OCI-LY3 (cell line): ENCODE results near the gene HYCC2.
"Not testable (repeated sequence)": the region's sequence is repeated elsewhere in the genome, so short reads cannot be mapped to it uniquely, and the experiment has no call there.

Source experiments
- H2AFZ ChIP-seq: fragments of 200-600, 300-600 bp; shearing (Covaris generic); 2 replicates; pipeline ENCODE4 v1.6.0; 2014; ENCODE audit warnings: antibody characterized with exemption, low read depth, low read length
- H3K27ac ChIP-seq: fragments of 200-600, 300-600 bp; sonication (generic); 2 replicates; pipeline ENCODE4 v1.5.1; 2014; ENCODE audit warnings: mild to moderate bottlenecking, low read length, moderate library complexity, mixed read lengths
- H3K27me3 ChIP-seq: fragments of 200-600, 300-600 bp; sonication (generic); 2 replicates; pipeline ENCODE4 v1.6.1; 2014; ENCODE audit warnings: low read depth, low read length, mixed read lengths
- H3K36me3 ChIP-seq: fragments of 200-600, 300-600 bp; sonication (generic); replicated peaks from 2 replicates; pipeline ENCODE3; 2014; ENCODE audit warnings: low read depth, low read length, mixed read lengths
- H3K4me1 ChIP-seq: fragments of 300-600, 200-600 bp; sonication (generic); 2 replicates; pipeline ENCODE4 v1.6.1; 2014; ENCODE audit warnings: low read length, mixed read lengths
- H3K4me2 ChIP-seq: fragments of 200-600, 300-600 bp; sonication (generic); 2 replicates; pipeline ENCODE4 v1.6.1; 2014; ENCODE audit warnings: low read length, mixed read lengths
- H3K4me3 ChIP-seq: fragments of 300-600, 200-600 bp; sonication (generic); 2 replicates; pipeline ENCODE4 v1.5.1; 2014; ENCODE audit warnings: antibody characterized with exemption, mild to moderate bottlenecking, low read length, moderate library complexity
- H3K79me2 ChIP-seq: fragments of 300-600, 200-600 bp; shearing (Covaris generic); 2 replicates; pipeline ENCODE4 v1.6.1; 2014; ENCODE audit warnings: mild to moderate bottlenecking, low read length, mixed read lengths
- H3K9ac ChIP-seq: fragments of 300-600, 200-600 bp; shearing (Covaris generic); 2 replicates; pipeline ENCODE4 v1.6.0; 2014; ENCODE audit warnings: mild to moderate bottlenecking, low read length, moderate library complexity
- H3K9me3 ChIP-seq: fragments of 200-600, 300-600 bp; shearing (Covaris generic); 2 replicates; pipeline ENCODE4 v1.6.1; 2014; ENCODE audit warnings: low read length, mixed read lengths; ENCODE audit not compliant: insufficient read depth
- H4K20me1 ChIP-seq: fragments of 200-600, 300-600 bp; sonication (generic); 2 replicates; pipeline ENCODE4 v1.6.1; 2016; ENCODE audit warnings: low read length, mixed read lengths; ENCODE audit not compliant: insufficient read depth
- EZH2phosphoT487 ChIP-seq: fragments of 200-600 bp; shearing (Covaris generic); IDR thresholded peaks from 2 replicates; pipeline ENCODE4 v1.6.1; 2018; ENCODE audit warnings: antibody characterized with exemption, mixed run types, low read depth
- TF ChIP-seq, protein P1 (sequence below): fragments of 200-600, 300-600 bp; sonication (generic); IDR thresholded peaks from 2 replicates; pipeline ENCODE4 v1.5.1; 2014; ENCODE audit warnings: antibody characterized with exemption, low read length, low read depth

The HYCC2 gene

DNA sequence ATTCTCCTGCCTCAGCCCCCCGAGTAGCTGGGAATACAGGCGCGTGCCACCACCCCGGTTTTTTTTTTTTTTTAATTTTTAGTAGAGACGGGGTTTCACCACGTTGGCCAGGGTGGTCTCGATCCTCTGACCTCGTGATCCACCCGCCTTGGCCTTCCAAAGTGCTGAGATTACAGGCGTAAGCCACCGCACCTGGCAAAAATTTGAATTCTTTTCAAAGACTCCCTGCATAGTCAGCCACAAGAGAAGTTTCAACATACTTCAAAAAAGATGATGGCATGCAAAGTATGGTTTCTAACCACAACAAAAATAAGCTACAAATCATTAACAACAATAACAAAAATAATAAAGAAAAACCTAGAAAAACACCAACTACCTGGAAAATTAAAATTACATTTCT, 22.0 kb downstream of the HYCC2 start:
- H3K27ac ChIP-seq, result no peak overlapping the region
- H3K9me3 ChIP-seq, result no peaks in the 10 kb centered on the region
- H3K36me3 ChIP-seq, result peaks cover 9% of the 10 kb centered on the region
- H3K9ac ChIP-seq, result no peak overlapping the region
- H3K79me2 ChIP-seq, result peaks cover 36% of the 10 kb centered on the region
- no peak overlapping the region for H3K4me3 ChIP-seq
- no peaks in the 10 kb centered on the region for H3K27me3 ChIP-seq
- no peaks in the 10 kb centered on the region for H3K4me1 ChIP-seq
- H4K20me1 ChIP-seq, result no peaks in the 10 kb centered on the region
- no peak overlapping the region for H2AFZ ChIP-seq
- no peak overlapping the region for H3K4me2 ChIP-seq
- TF ChIP-seq EZH2phosphoT487, result no peak
- TF ChIP-seq, protein P1, sequence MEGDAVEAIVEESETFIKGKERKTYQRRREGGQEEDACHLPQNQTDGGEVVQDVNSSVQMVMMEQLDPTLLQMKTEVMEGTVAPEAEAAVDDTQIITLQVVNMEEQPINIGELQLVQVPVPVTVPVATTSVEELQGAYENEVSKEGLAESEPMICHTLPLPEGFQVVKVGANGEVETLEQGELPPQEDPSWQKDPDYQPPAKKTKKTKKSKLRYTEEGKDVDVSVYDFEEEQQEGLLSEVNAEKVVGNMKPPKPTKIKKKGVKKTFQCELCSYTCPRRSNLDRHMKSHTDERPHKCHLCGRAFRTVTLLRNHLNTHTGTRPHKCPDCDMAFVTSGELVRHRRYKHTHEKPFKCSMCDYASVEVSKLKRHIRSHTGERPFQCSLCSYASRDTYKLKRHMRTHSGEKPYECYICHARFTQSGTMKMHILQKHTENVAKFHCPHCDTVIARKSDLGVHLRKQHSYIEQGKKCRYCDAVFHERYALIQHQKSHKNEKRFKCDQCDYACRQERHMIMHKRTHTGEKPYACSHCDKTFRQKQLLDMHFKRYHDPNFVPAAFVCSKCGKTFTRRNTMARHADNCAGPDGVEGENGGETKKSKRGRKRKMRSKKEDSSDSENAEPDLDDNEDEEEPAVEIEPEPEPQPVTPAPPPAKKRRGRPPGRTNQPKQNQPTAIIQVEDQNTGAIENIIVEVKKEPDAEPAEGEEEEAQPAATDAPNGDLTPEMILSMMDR, result no peak

DNA sequence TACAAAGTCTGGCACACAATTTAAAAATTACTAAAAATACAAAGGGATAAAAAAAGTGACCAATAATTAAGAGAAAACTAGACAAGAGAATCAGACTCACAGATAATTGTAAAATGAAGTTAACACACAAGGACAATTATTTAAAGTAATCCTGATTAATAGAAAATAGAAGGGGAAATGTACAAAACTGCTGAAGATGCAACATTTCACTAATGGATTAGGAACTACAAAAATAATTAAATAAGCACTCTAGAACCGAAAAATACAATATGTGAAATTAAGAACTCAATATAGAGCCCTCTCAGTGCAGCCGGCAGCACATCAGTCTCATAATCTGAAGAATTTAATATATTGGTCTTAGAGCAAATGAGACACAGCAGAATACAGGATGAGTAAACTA, 24.6 kb downstream of the HYCC2 start:
- H3K79me2 ChIP-seq, result peaks cover 25% of the 10 kb centered on the region
- no peaks in the 10 kb centered on the region for H4K20me1 ChIP-seq
- H2AFZ ChIP-seq, result no peak overlapping the region
- no peak overlapping the region for H3K4me2 ChIP-seq
- peaks cover 18% of the 10 kb centered on the region for H3K36me3 ChIP-seq
- H3K4me3 ChIP-seq, result no peak overlapping the region
- no peaks in the 10 kb centered on the region for H3K9me3 ChIP-seq
- no peak overlapping the region for H3K9ac ChIP-seq
- no peaks in the 10 kb centered on the region for H3K27me3 ChIP-seq
- no peak overlapping the region for H3K27ac ChIP-seq
- no peak for TF ChIP-seq EZH2phosphoT487
- TF ChIP-seq, protein P1, result no peak
- no peaks in the 10 kb centered on the region for H3K4me1 ChIP-seq

DNA sequence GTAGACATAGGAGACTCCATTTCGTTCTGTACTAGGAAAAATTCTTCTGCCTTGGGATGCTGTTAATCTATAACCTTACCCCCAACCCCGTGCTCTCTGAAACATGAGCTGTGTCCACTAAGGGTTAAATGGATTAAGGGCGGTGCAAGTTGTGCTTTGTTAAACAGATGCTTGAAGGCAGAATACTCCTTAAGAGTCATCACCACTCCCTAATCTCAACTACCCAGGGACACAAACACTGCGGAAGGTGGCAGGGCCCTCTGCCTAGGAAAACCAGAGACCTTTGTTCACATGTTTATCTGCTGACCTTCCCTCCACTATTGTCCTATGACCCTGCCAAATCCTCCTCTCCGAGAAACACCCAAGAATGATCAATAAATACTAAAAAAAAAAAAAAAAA, 28.4 kb downstream of the HYCC2 start:
- not testable (repeated sequence) for H3K9ac ChIP-seq, H3K4me3 ChIP-seq, H3K9me3 ChIP-seq, H3K4me2 ChIP-seq, H4K20me1 ChIP-seq, H2AFZ ChIP-seq, H3K4me1 ChIP-seq, H3K27me3 ChIP-seq, H3K27ac ChIP-seq
- Histone ChIP-seq H3K36me3 (peaks cover 23% of the 10 kb centered on the region), H3K79me2 (peaks cover 15% of the 10 kb centered on the region)

DNA sequence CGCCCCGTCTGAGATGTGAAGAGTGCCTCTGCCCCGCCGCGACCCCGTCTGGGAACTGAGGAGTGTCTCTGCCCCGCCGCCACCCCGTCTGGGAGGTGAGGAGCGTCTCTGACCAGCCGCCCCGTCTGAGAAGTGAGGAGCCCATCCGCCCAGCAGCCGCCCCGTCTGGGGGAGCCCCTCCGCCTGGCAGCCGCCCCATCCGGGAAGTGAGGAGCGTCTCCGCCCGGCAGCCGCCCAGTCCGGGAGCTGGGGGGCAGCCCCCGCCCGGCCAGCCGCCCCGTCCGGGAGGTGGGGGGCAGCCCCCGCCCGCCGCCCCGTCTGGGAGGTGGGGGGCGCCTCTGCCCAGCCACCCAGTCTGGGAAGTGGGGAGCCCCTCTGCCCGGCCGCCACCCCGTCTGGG, 29.0 kb downstream of the HYCC2 start:
- not testable (repeated sequence) for H4K20me1 ChIP-seq, H3K27ac ChIP-seq, H3K4me2 ChIP-seq, H2AFZ ChIP-seq, H3K4me1 ChIP-seq, H3K9me3 ChIP-seq, H3K27me3 ChIP-seq, H3K9ac ChIP-seq, H3K4me3 ChIP-seq
- H3K79me2 ChIP-seq, result peaks cover 15% of the 10 kb centered on the region
- peaks cover 20% of the 10 kb centered on the region for H3K36me3 ChIP-seq

DNA sequence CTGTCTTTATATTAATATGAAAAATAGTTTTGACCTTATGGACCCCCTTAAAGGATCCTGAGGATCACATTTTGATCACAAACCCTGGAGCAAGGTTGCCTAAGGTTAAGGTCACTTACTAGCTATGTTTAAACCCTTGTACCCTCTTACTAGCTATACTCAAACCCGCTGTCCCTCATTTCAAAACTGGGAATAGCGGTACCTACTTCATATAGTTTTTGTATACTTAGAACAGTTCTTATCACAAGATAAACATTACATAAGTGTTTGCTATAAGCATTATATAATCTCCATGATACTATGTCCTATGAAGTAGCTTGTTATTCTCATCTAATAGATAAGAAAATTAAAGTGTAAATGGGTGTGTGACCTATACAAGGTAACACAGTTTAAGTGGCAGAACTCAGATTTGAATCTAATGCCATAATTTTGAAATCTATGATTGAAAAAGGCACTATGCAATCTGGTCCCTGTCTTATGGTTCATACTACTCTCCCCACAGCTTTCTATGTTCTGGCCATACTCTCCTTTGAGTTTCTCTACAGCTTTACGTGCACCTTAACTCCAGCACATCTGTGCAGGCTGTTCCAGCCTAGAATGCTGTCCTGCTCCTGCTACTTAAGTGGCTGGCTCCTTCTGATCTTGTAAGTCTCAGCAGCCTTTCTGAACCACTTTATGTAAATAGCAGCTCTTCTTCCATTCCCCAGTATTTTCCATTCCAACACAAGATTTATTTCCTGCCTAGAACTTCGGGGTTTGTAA, 30.4 kb downstream of the HYCC2 start:
- no peaks in the 10 kb centered on the region; the same call in 1 of the 2 replicates for H3K9me3 ChIP-seq
- H3K79me2 ChIP-seq, result peaks cover 6% of the 10 kb centered on the region; the same call in 1 of the 2 replicates
- peaks cover 20% of the 10 kb centered on the region for H3K36me3 ChIP-seq
- no peaks in the 10 kb centered on the region for H4K20me1 ChIP-seq
- H3K27me3 ChIP-seq, result no peaks in the 10 kb centered on the region
- H3K9ac ChIP-seq, result no peak overlapping the region
- TF ChIP-seq, protein P1, result no peak
- TF ChIP-seq EZH2phosphoT487, result no peak
- no peak overlapping the region for H3K4me3 ChIP-seq
- H3K4me2 ChIP-seq, result no peak overlapping the region
- no peak overlapping the region for H2AFZ ChIP-seq
- H3K27ac ChIP-seq, result no peak overlapping the region
- H3K4me1 ChIP-seq, result no peaks in the 10 kb centered on the region
